Measurements from ENCODE around the gene ACTR2.

DNA sequence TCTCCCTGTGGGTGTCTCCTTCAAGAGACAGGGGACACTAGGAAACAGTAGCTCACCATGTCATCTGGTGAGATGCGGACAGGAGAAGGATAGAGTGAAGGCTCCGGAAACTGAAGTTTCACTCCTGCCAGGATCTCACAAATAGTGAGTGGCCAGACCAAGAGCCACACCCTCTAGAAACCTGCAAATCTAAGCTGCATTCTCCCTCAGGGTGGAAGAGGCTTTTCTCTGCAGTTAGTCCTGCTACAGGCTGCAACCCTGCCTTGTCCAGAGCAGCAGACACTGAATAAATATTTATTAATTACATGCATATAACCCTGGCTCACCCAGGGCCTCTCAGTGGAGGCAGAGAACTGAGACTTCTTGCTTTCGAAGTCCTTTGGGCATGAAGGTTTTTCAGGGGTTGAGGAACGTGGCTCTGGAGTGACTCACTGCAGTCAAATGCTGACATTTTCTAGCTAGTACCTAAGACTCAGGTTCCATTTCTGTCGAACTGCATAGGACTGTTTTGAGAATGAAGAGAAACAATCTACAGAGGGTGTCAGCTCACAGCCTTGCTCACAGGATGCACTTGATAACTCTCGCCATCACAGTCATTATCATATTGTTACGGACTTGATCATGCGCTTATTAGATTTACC is 87.3 kb downstream of the ACTR2 start:
- TF ChIP-seq, protein P1, sequence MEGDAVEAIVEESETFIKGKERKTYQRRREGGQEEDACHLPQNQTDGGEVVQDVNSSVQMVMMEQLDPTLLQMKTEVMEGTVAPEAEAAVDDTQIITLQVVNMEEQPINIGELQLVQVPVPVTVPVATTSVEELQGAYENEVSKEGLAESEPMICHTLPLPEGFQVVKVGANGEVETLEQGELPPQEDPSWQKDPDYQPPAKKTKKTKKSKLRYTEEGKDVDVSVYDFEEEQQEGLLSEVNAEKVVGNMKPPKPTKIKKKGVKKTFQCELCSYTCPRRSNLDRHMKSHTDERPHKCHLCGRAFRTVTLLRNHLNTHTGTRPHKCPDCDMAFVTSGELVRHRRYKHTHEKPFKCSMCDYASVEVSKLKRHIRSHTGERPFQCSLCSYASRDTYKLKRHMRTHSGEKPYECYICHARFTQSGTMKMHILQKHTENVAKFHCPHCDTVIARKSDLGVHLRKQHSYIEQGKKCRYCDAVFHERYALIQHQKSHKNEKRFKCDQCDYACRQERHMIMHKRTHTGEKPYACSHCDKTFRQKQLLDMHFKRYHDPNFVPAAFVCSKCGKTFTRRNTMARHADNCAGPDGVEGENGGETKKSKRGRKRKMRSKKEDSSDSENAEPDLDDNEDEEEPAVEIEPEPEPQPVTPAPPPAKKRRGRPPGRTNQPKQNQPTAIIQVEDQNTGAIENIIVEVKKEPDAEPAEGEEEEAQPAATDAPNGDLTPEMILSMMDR (conservative IDR thresholded peaks at IDR 0.05; ENCODE audit: low read depth, low read length) = no peak
- no peak for TF ChIP-seq EZH2 (IDR thresholded peaks at IDR 0.05; ENCODE audit: borderline replicate concordance, low read depth, low read length, poor library complexity, severe bottlenecking)
